ENCODE results near the gene ASTN1. TPM values are rescaled to one million over a fixed set of nuclear protein-coding genes. Genes with fewer than 3 reads are reported as not detected.

Gene ASTN1
- total RNA-seq, 1 experiment from 2014 or later = 0.05 TPM

GRCh38 chr1:176876966-176877515 lies 287.5 kb downstream of the ASTN1 start:
- peaks cover 2% of the 10 kb centered on the region; the same call in 1 of the 2 replicates for H3K27me3 ChIP-seq (ENCODE audit: control insufficient read depth, insufficient read depth, low read length)
- POLR2A ChIA-PET = no interaction called here
- intact Hi-C loops (cut with micrococcal nuclease; ENCODE audit: unreplicated experiment) = no loop called here
- TF ChIP-seq REST (IDR thresholded peaks at IDR 0.05; ENCODE audit: insufficient read depth in 1 of 2, low read depth in 2 of 2, low read length in 1 of 2) = no peak
- TF ChIP-seq TCF7L2 (IDR thresholded peaks at IDR 0.05; ENCODE audit: low read depth, low read length) = no peak
- no peak for TF ChIP-seq SIN3A (IDR thresholded peaks at IDR 0.05; ENCODE audit: borderline replicate concordance, insufficient read depth, low read depth, low read length)
- no peak for TF ChIP-seq POLR2AphosphoS5 (IDR thresholded peaks at IDR 0.05; ENCODE audit: low read depth, low read length)
- TF ChIP-seq CTCF (IDR thresholded peaks at IDR 0.05) = no peak
- no peak overlapping the region for H3K4me3 ChIP-seq (ENCODE audit: low read depth in 2 of 2, low read length in 2 of 2)
- no peaks in the 10 kb centered on the region; the same call in 1 of the 2 replicates for H3K36me3 ChIP-seq (ENCODE audit: control insufficient read depth, insufficient read depth, low read length)
- no peaks in the 10 kb centered on the region for H3K4me1 ChIP-seq (ENCODE audit: control insufficient read depth, insufficient read depth, low read length)
- no TSS peak for BruUV-seq (replicated peaks)
- DNase-seq (ENCODE audit: low read depth, low spot score) (no peak), ATAC-seq (no peak)
- H3K9me3 ChIP-seq (ENCODE audit: control insufficient read depth, insufficient read depth, low read depth, low read length) = no peaks in the 10 kb centered on the region
- CTCF ChIA-PET = interaction anchor here (0.6 kb wide), 1 partner anchor 465 kb away, joined by 3 read pairs; no protein-coding TSS in a partner anchor
- H3K27ac ChIP-seq (ENCODE audit: low read length) = no peak overlapping the region
- in situ Hi-C loops (cut with HindIII; ENCODE audit: low pct_unique_long_range_greater_than_20kb, low sequenced_read_pairs) = no loop called here

- Histone ChIP-seq H3K4me1 (ENCODE audit: control insufficient read depth, insufficient read depth, low read length) (no peaks in the 10 kb centered on the region), H3K36me3 (ENCODE audit: control insufficient read depth, insufficient read depth, low read length) (no peaks in the 10 kb centered on the region; the same call in 1 of the 2 replicates), H3K27ac (ENCODE audit: low read length) (no peak overlapping the region), H3K4me3 (ENCODE audit: low read depth in 2 of 2, low read length in 2 of 2) (no peak overlapping the region), H3K27me3 (ENCODE audit: control insufficient read depth, insufficient read depth, low read length) (no peaks in the 10 kb centered on the region; the same call in 1 of the 2 replicates), H3K9me3 (ENCODE audit: control insufficient read depth, insufficient read depth, low read depth, low read length) (no peaks in the 10 kb centered on the region)
- no TSS peak for BruUV-seq (replicated peaks)
- intact Hi-C loops (cut with micrococcal nuclease; ENCODE audit: unreplicated experiment) = no loop called here
- ChIA-PET POLR2A (no interaction called here), CTCF (no interaction called here)
- in situ Hi-C loops (cut with HindIII; ENCODE audit: low pct_unique_long_range_greater_than_20kb, low sequenced_read_pairs) = no loop called here
- no peak for TF ChIP-seq CTCF (IDR thresholded peaks at IDR 0.05)
- TF ChIP-seq SIN3A (IDR thresholded peaks at IDR 0.05; ENCODE audit: borderline replicate concordance, insufficient read depth, low read depth, low read length) = no peak
- TF ChIP-seq REST (IDR thresholded peaks at IDR 0.05; ENCODE audit: insufficient read depth in 1 of 2, low read depth in 2 of 2, low read length in 1 of 2) = no peak
- DNase-seq (ENCODE audit: low read depth, low spot score) = no peak
- ATAC-seq = no peak
Measured at GRCh38 chr1:176869577-176869976, 294.9 kb downstream of the ASTN1 start.

All from Panc1 (cell line).